Loucy (cell line): ENCODE measurements around the gene INTS6.

Experiments
- EZH2phosphoT487 ChIP-seq: fragments of 200-600 bp; IDR thresholded peaks from 2 replicates; pipeline ENCODE4 v1.6.1; 2018; ENCODE audit warnings: antibody characterized with exemption, mild to moderate bottlenecking, moderate library complexity, borderline replicate concordance
- TF ChIP-seq, protein P1 (sequence below): fragments of 200-600 bp; sonication (generic); conservative IDR thresholded peaks from 2 replicates; pipeline ENCODE4 v1.5.1; 2014; ENCODE audit warnings: mild to moderate bottlenecking, antibody characterized with exemption, low read length

DNA sequence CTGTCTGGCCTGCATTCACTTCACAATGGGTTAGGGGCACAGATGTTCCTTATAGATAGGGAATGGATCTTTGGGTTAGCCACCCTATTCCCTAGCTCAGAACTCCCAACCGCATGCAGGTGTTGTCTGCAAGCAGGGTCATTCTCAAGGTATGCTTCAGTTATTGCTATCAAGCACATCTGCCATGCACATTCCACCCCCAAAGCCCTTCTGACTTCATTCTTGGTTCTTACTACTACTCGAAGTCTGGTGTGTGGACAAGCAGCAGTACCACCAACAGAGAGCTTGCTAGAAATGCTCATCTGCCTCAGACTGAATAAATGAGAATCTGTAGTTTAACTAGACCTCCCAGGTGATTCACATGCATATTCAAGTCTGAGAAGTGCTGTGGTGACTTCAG lies 82.0 kb downstream of the INTS6 start:
- no peak for TF ChIP-seq EZH2phosphoT487
- TF ChIP-seq, protein P1, sequence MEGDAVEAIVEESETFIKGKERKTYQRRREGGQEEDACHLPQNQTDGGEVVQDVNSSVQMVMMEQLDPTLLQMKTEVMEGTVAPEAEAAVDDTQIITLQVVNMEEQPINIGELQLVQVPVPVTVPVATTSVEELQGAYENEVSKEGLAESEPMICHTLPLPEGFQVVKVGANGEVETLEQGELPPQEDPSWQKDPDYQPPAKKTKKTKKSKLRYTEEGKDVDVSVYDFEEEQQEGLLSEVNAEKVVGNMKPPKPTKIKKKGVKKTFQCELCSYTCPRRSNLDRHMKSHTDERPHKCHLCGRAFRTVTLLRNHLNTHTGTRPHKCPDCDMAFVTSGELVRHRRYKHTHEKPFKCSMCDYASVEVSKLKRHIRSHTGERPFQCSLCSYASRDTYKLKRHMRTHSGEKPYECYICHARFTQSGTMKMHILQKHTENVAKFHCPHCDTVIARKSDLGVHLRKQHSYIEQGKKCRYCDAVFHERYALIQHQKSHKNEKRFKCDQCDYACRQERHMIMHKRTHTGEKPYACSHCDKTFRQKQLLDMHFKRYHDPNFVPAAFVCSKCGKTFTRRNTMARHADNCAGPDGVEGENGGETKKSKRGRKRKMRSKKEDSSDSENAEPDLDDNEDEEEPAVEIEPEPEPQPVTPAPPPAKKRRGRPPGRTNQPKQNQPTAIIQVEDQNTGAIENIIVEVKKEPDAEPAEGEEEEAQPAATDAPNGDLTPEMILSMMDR, result no peak
